ENCODE measurements around the gene EIF1.
"Not testable (repeated sequence)": the region's sequence is repeated elsewhere in the genome, so short reads cannot be mapped to it uniquely, and the experiment has no call there.

Gene EIF1

GRCh38 chr17:41680426-41681040 is 8.2 kb upstream of the EIF1 start:
- DNase-seq (ENCODE audit: low read depth): no peak
- no peak overlapping the region for H3K4me3 ChIP-seq (ENCODE audit: low read depth, low read length)
- no peak for TF ChIP-seq CTCF (IDR thresholded peaks at IDR 0.05; ENCODE audit: insufficient read depth, low read depth, low read length, missing control alignments)

GRCh38 chr17:41681776-41682175 is 6.9 kb upstream of the EIF1 start:
- DNase-seq (ENCODE audit: low read depth): no peak
- TF ChIP-seq CTCF (IDR thresholded peaks at IDR 0.05; ENCODE audit: insufficient read depth, low read depth, low read length, missing control alignments): no peak
- no peak overlapping the region for H3K4me3 ChIP-seq (ENCODE audit: low read depth, low read length)

GRCh38 chr17:41682631-41683030 is 6.1 kb upstream of the EIF1 start:
- H3K4me3 ChIP-seq (ENCODE audit: low read depth, low read length): no peak overlapping the region
- no peak for TF ChIP-seq CTCF (IDR thresholded peaks at IDR 0.05; ENCODE audit: insufficient read depth, low read depth, low read length, missing control alignments)
- DNase-seq (ENCODE audit: low read depth): no peak

- DNase-seq (ENCODE audit: low read depth): no peak
- TF ChIP-seq CTCF (IDR thresholded peaks at IDR 0.05; ENCODE audit: insufficient read depth, low read depth, low read length, missing control alignments): no peak
- H3K4me3 ChIP-seq (ENCODE audit: low read depth, low read length): no peak overlapping the region
Measured at GRCh38 chr17:41683441-41684007, 5.2 kb upstream of the EIF1 start.

GRCh38 chr17:41684035-41684434 is 4.7 kb upstream of the EIF1 start:
- no peak overlapping the region for H3K4me3 ChIP-seq (ENCODE audit: low read depth, low read length)
- TF ChIP-seq CTCF (IDR thresholded peaks at IDR 0.05; ENCODE audit: insufficient read depth, low read depth, low read length, missing control alignments): no peak
- DNase-seq (ENCODE audit: low read depth): no peak

DNA sequence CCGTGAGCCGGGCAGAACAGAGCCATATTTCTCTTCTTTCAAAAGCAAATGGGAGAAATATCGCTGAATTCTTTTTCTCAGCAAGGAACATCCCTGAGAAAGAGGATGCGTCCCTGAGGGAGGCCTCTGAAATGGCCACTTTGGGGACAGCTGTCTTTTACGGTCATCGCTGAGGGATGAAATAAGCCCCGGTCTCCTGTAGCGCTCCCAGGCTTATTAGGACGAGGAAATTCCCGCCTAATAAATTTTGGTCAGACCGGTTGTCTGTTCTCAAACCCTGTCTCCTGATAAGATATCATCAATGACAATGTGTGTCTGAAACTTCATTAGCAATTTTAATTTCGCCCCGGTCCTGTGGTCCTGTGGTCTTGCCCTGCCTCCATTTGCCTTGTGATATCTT is 2.9 kb upstream of the EIF1 start:
- not testable (repeated sequence) for DNase-seq (ENCODE audit: low read depth); H3K4me3 ChIP-seq (ENCODE audit: low read depth, low read length)

DNA sequence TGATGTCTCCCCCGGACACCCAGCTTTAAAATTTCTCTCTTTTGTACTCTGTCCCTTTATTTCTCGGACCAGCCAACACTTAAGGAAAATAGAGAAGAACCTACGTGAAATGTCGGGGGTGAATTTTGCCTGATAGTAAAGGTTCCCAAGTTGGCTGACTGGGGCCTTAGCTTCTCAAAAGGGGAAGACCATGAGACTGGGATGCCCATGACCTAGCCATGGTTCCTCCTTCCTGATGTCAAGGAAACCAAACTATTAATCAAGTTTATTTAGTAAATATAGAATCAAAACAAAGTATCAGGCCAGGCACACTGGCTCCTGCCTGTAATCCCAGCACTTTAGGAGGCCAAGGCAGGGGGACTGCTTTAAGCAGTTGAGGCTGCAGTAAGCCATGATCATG is 2.4 kb upstream of the EIF1 start:
- no peak overlapping the region for H3K4me3 ChIP-seq (ENCODE audit: low read depth, low read length)
- no peak for TF ChIP-seq CTCF (IDR thresholded peaks at IDR 0.05; ENCODE audit: insufficient read depth, low read depth, low read length, missing control alignments)
- DNase-seq (ENCODE audit: low read depth): no peak
